Trophoblast cell (in vitro differentiated cells and primary cell): Measurements from ENCODE around the gene STX4.
"Not testable (repeated sequence)": the region's sequence is repeated elsewhere in the genome, so short reads cannot be mapped to it uniquely, and the experiment has no call there.

Experiments used
- DNase-seq, 2 donors: peaks; one replicate each; pipeline ENCODE4 v3.0.0-alpha.2; 2016
- H2AFZ ChIP-seq: 2 replicates; pipeline ENCODE4 v1.6.1; 2013; ENCODE audit warnings: low read length, moderate library complexity, mild to moderate bottlenecking; ENCODE audit not compliant: insufficient read depth, poor library complexity
- H2AK5ac ChIP-seq: 2 replicates; pipeline ENCODE4 v1.6.1; 2013; ENCODE audit warnings: mild to moderate bottlenecking, low read length
- H2BK120ac ChIP-seq: 2 replicates; pipeline ENCODE4 v1.6.1; 2013; ENCODE audit warnings: low read length, mild to moderate bottlenecking, moderate library complexity; ENCODE audit not compliant: insufficient read depth, poor library complexity
- H2BK12ac ChIP-seq: 2 replicates; pipeline ENCODE4 v1.6.1; 2013; ENCODE audit warnings: mild to moderate bottlenecking, low read length, moderate library complexity
- H2BK5ac ChIP-seq: 2 replicates; pipeline ENCODE4 v1.6.1; 2013; ENCODE audit warnings: low read length, low read depth, moderate library complexity, mild to moderate bottlenecking; ENCODE audit not compliant: poor library complexity
- H3K14ac ChIP-seq: 2 replicates; pipeline ENCODE4 v1.6.1; 2013; ENCODE audit warnings: mild to moderate bottlenecking, low read length
- H3K18ac ChIP-seq: 2 replicates; pipeline ENCODE4 v1.6.1; 2013; ENCODE audit warnings: mild to moderate bottlenecking, low read length
- H3K23ac ChIP-seq: 2 replicates; pipeline ENCODE4 v1.6.1; 2013; ENCODE audit warnings: low read length
- H3K27ac ChIP-seq: 2 replicates; pipeline ENCODE4 v1.5.1; 2013; ENCODE audit warnings: low read depth, mild to moderate bottlenecking, inconsistent platforms, low read length, moderate library complexity
- H3K27me3 ChIP-seq: 2 replicates; pipeline ENCODE4 v1.6.1; 2013; ENCODE audit warnings: inconsistent platforms, mild to moderate bottlenecking, low read length, moderate library complexity; ENCODE audit not compliant: insufficient read depth
- H3K36me3 ChIP-seq, 2 experiments: 1 replicate in 1 of 2; 2 replicates in 1 of 2; pipeline ENCODE4 v1.6.1; 2013; ENCODE audit warnings: low read length in 2 of 2, mild to moderate bottlenecking in 2 of 2, moderate library complexity in 1 of 2; ENCODE audit not compliant: insufficient read depth in 2 of 2, control insufficient read depth in 1 of 2
- H3K4ac ChIP-seq: 2 replicates; pipeline ENCODE4 v1.6.1; 2013; ENCODE audit warnings: low read depth, mild to moderate bottlenecking, low read length, moderate library complexity
- H3K4me1 ChIP-seq, 2 experiments: 1 replicate in 1 of 2; 2 replicates in 1 of 2; pipeline ENCODE4 v1.6.1; 2013; ENCODE audit warnings: low read length in 2 of 2, mild to moderate bottlenecking in 2 of 2, moderate library complexity in 1 of 2; ENCODE audit not compliant: insufficient read depth in 2 of 2, control insufficient read depth in 1 of 2
- H3K4me2 ChIP-seq: 2 replicates; pipeline ENCODE4 v1.6.1; 2013; ENCODE audit warnings: inconsistent platforms, mild to moderate bottlenecking, low read length, moderate library complexity
- H3K4me3 ChIP-seq: 2 replicates; pipeline ENCODE4 v1.5.1; 2013; ENCODE audit warnings: mild to moderate bottlenecking, low read depth, low read length, inconsistent platforms
- H3K79me1 ChIP-seq: one replicate; pipeline ENCODE4 v1.6.1; 2013; ENCODE audit warnings: low read length
- H3K79me2 ChIP-seq: 2 replicates; pipeline ENCODE4 v1.6.1; 2013; ENCODE audit warnings: low read length, mild to moderate bottlenecking; ENCODE audit not compliant: control insufficient read depth, insufficient read depth, poor library complexity
- H3K9ac ChIP-seq: 2 replicates; pipeline ENCODE4 v1.6.1; 2013; ENCODE audit warnings: mild to moderate bottlenecking, low read length
- H3K9me3 ChIP-seq: 2 replicates; pipeline ENCODE4 v1.6.1; 2013; ENCODE audit warnings: low read depth, mild to moderate bottlenecking, control low read depth, inconsistent platforms, low read length; ENCODE audit not compliant: insufficient read depth
- H4K12ac ChIP-seq: 2 replicates; pipeline ENCODE4 v1.6.1; 2013; ENCODE audit warnings: low read depth, mild to moderate bottlenecking, low read length, moderate library complexity
- H4K8ac ChIP-seq: 2 replicates; pipeline ENCODE4 v1.6.1; 2013; ENCODE audit warnings: low read depth, mild to moderate bottlenecking, low read length, moderate library complexity
- H4K91ac ChIP-seq: one replicate; pipeline ENCODE4 v1.6.1; 2013; ENCODE audit warnings: low read depth, mild to moderate bottlenecking, low read length, moderate library complexity
- whole genome bisulfite sequencing: extraction: QIAGEN DNeasy Blood & Tissue Kit; methylation state at CpG from one replicate; pipeline ENCODE4 v1.1.7; 2013; ENCODE audit warnings: missing lambda C conversion rate; ENCODE audit not compliant: insufficient read length, insufficient coverage; ENCODE audit errors: extremely low coverage; 5-methylcytosine and 5-hydroxymethylcytosine counted together

Gene STX4

GRCh38 chr16:31011815-31012214 lies 21.5 kb upstream of the STX4 start:
- not testable (repeated sequence) for H3K9ac ChIP-seq, H3K23ac ChIP-seq, H2BK5ac ChIP-seq, H3K18ac ChIP-seq, H3K36me3 ChIP-seq, DNase-seq, H3K4me2 ChIP-seq, H3K9me3 ChIP-seq, H4K8ac ChIP-seq, H4K12ac ChIP-seq, H2BK12ac ChIP-seq, H3K79me2 ChIP-seq, H3K14ac ChIP-seq, H3K79me1 ChIP-seq, H3K27ac ChIP-seq, H2AFZ ChIP-seq, H4K91ac ChIP-seq, H3K4me1 ChIP-seq, H3K4me3 ChIP-seq, H2BK120ac ChIP-seq, H3K4ac ChIP-seq, H2AK5ac ChIP-seq
- no CpG with 5 or more reads among the region's 7 CpGs for WGBS
- H3K27me3 ChIP-seq: peaks cover 14% of the 10 kb centered on the region

- not testable (repeated sequence) for H3K4ac ChIP-seq, H3K9me3 ChIP-seq, H3K4me3 ChIP-seq, H3K79me1 ChIP-seq, H2BK5ac ChIP-seq, H3K36me3 ChIP-seq, H2AFZ ChIP-seq, H4K12ac ChIP-seq, H3K4me1 ChIP-seq, DNase-seq, H4K91ac ChIP-seq, H3K18ac ChIP-seq, H2AK5ac ChIP-seq, H3K79me2 ChIP-seq, H3K27ac ChIP-seq, H3K9ac ChIP-seq, H2BK12ac ChIP-seq, H2BK120ac ChIP-seq, H3K23ac ChIP-seq, H4K8ac ChIP-seq, H3K14ac ChIP-seq, H3K4me2 ChIP-seq
- H3K27me3 ChIP-seq: peaks cover 14% of the 10 kb centered on the region
Measured at GRCh38 chr16:31013292-31013691, 20.1 kb upstream of the STX4 start.

- H2AFZ ChIP-seq: no peak overlapping the region
- no CpG with 5 or more reads among the region's 6 CpGs for WGBS
- H3K14ac ChIP-seq: no peak overlapping the region
- peaks cover 5% of the 10 kb centered on the region for H3K27me3 ChIP-seq
- no peaks in the 10 kb centered on the region for H3K4me1 ChIP-seq
- no peak overlapping the region for H3K4ac ChIP-seq
- no peak overlapping the region for H2BK120ac ChIP-seq
- H3K36me3 ChIP-seq: no peaks in the 10 kb centered on the region
- H3K27ac ChIP-seq: no peak overlapping the region
- no peak overlapping the region for H3K4me2 ChIP-seq
- no peak overlapping the region for H3K4me3 ChIP-seq
- H4K91ac ChIP-seq: no peak overlapping the region
- H3K79me1 ChIP-seq: no peaks in the 10 kb centered on the region
- peak overlapping the region; percentile 66 for H3K9ac ChIP-seq
- H2BK5ac ChIP-seq: no peak overlapping the region
- H3K9me3 ChIP-seq: no peaks in the 10 kb centered on the region
- no peak overlapping the region for H4K8ac ChIP-seq
- no peak overlapping the region for H2BK12ac ChIP-seq
- no peak overlapping the region for H2AK5ac ChIP-seq
- no peak overlapping the region for H4K12ac ChIP-seq
- H3K18ac ChIP-seq: no peak overlapping the region
- no peak for DNase-seq
- no peak overlapping the region for H3K23ac ChIP-seq
- H3K79me2 ChIP-seq: no peaks in the 10 kb centered on the region
Measured at GRCh38 chr16:31016018-31016417, 17.3 kb upstream of the STX4 start.

GRCh38 chr16:31017756-31018155 lies 15.6 kb upstream of the STX4 start:
- not testable (repeated sequence) for H2BK5ac ChIP-seq, H3K14ac ChIP-seq, H3K4me3 ChIP-seq, H3K9me3 ChIP-seq, H2BK120ac ChIP-seq, H3K4me2 ChIP-seq, H3K27ac ChIP-seq, H3K36me3 ChIP-seq, H2AK5ac ChIP-seq, H2BK12ac ChIP-seq, H4K91ac ChIP-seq, H3K4me1 ChIP-seq, H3K27me3 ChIP-seq, H3K4ac ChIP-seq, H3K18ac ChIP-seq, H3K23ac ChIP-seq, H4K8ac ChIP-seq, H4K12ac ChIP-seq, H2AFZ ChIP-seq, H3K79me1 ChIP-seq, H3K9ac ChIP-seq, H3K79me2 ChIP-seq, DNase-seq
- WGBS: no CpG with 5 or more reads among the region's 10 CpGs

GRCh38 chr16:31020536-31020935 lies 12.8 kb upstream of the STX4 start:
- H3K4me2 ChIP-seq: no peak overlapping the region

More at GRCh38 chr16:31020536-31020935, 12.8 kb upstream of the STX4 start:
- H3K36me3 ChIP-seq: no peaks in the 10 kb centered on the region
- no peak overlapping the region for H3K23ac ChIP-seq
- no peaks in the 10 kb centered on the region for H3K79me1 ChIP-seq
- no peak overlapping the region for H2BK5ac ChIP-seq
- no peak overlapping the region for H3K14ac ChIP-seq
- no peak overlapping the region for H3K9ac ChIP-seq
- H3K4me1 ChIP-seq: no peaks in the 10 kb centered on the region
- no peak overlapping the region for H3K4ac ChIP-seq
- no peak overlapping the region for H3K27ac ChIP-seq
- H2AFZ ChIP-seq: no peak overlapping the region
- no peak overlapping the region for H2BK12ac ChIP-seq
- no peak overlapping the region for H4K91ac ChIP-seq
- no peak overlapping the region for H3K4me3 ChIP-seq
- DNase-seq: no peak
- WGBS: no CpG with 5 or more reads among the region's 3 CpGs
- no peak overlapping the region for H4K12ac ChIP-seq
- H2BK120ac ChIP-seq: no peak overlapping the region
- H3K27me3 ChIP-seq: no peaks in the 10 kb centered on the region
- H3K18ac ChIP-seq: no peak overlapping the region
- no peaks in the 10 kb centered on the region for H3K9me3 ChIP-seq
- H2AK5ac ChIP-seq: no peak overlapping the region
- no peaks in the 10 kb centered on the region for H3K79me2 ChIP-seq
- H4K8ac ChIP-seq: no peak overlapping the region
